GM19372 (cell line): Measurements from ENCODE around the gene IGLL5.
"Not testable (repeated sequence)": the region's sequence is repeated elsewhere in the genome, so short reads cannot be mapped to it uniquely, and the experiment has no call there.

ENCODE experiments used
- ATAC-seq: cut with Tn5 transposase; IDR thresholded peaks from one replicate; pipeline ENCODE4 v1.9.1; 2021; ENCODE audit warnings: mild to moderate bottlenecking, low read depth, moderate library complexity; ENCODE audit not compliant: unreplicated experiment

IGLL5 gene

DNA sequence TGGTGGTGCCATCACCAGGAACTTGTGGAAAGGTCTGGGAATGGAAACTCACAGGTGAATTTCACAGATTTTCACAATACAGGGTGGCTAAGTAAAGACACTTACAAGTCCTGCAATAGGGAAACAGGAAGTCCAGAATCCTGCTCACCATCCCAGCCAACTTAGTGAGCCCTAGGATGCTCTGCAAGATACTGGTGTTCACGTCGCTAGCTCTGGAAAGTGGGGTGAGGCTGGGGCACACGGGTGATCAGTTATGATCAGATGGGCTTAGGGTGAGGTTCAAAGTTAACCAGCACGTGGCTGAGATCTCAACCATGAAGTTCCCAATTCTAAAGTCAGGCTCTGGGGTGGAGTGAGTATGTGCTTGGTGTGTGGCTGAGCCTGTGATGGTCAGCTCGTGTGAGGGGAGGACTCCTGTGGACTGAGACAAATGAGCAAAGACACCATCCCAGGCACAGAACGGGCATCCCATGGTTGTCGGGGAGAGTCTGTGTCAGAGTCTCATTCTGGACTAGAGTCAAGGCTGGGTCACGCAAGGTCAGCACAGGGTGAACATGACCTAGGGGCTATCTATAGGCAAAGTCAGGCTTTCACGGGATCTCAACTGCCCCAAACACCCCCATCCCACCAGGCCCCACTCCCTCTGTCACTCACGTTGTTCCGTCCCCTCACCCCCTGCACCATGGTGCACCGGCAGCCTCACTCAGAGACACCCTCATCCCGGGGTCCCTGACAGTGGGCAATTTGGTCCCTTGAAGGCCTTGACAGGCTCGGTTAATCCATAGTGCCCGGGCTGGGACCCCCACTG is 23.9 kb downstream of the IGLL5 start:
- no peak for ATAC-seq

DNA sequence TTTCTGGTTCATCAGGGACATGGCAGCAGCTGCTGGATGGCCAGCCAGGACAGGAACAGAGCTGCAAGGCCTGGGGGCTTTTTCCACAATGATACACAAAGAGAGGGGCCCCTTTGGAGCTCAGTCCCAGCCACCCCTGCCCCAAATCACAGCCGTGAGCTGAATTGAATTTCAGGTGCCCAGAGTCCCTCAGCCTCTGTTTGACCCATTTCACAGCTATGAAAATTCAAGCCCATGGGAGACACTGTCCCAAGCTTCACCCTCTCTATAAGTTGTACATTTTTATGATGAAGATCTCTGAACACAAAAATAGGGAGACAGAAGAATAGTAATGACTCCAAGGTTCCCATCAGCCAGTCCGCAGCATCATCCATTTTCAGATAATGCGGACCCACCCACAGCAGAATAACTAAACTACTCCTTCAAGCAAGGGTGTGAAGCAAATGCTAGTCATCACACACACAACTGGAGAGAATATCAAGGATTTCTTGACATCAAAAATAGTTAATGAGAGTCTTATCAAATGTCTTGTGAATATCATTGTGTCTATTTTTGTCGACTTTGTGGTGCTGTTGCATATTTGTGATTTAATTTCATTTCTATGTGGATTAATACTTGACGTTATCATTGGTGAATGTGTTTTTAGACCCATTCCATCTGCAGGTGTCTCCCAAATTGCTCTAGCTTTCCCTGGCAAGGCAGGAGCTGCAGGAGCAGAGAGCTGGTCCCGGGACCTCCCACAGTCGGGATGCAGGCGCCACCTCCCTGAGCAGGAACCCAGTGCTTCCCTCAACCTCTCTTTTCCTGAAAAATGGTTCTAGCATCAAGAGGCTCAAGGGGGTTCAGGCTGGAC is 24.7 kb downstream of the IGLL5 start:
- no peak for ATAC-seq

DNA sequence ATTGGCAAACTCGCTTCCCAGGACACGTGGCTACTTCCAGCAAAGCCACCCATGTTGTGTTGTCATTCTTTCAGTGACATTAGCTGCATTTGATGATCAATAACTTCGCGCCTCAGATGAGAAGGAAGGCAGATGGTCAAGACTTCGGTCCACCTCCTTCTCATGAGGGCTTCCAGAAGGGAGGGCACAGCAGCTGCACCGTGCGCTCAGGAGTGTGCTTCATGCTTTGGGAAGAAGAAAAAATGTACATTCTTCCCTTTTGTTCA is 25.3 kb downstream of the IGLL5 start:
- no peak for ATAC-seq

DNA sequence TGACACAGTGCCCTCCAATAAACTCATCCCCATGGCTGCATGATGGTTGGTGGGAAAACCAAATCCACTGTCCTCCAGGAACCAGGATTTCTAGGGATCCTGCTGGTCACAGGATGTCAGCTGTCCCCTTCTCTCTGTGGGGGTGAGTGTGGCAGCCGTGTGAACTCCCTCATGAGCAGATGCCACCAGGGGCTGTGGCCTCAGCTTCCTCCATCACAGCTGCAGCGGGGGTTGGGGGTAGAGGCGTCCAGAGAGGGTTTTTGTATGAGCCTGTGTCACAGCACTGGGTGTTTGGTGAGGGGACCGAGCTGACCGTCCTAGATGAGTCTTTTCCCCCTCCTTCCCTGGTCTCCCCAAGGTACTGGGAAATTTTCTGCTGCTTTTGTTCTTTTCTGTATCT is 26.4 kb downstream of the IGLL5 start:
- no peak for ATAC-seq

DNA sequence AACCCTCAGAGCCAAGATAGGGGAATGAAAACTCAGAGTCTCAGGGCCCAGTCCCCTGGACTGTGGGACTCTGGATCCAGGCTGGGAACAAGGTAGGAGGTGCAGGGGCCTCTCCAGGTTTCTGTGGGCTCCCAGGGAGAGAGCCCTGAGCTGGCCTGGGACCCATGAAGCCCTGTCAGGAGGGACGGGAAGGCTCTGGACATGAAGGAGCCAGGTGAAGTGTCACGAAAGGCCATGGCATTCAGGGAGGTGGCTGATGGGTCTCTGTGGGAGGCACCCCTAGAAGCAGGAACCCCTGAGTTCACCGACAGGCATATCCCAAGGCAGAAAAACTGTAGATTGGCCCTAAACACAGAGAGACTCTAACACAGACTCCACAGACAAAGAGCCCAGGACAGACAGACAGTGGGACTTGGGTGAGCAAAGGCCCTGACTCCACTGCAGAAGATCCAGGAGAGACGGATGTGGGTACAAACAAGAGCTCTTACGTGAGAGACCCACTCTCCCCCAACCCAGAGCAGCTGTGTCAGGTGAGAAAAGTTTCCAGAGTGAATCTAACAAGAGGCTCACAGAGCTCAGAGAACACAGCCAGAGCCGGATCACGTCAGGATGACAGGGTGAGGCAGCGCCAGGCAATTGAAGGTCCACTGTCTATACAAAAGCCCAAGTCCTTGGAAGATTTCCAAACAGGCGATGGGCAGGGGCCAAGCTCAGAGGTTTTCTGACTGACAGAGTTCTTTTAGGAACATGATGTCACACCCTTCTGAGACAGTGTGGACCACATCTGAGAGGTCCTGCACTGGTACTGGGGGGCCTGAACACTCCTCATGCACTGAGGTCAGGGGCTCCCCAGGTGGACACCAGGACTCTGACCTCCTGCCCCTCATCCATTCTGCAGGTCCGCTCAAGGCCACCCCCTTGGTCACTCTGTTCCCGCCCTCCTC is 27.4 kb downstream of the IGLL5 start:
- ATAC-seq = no peak

DNA sequence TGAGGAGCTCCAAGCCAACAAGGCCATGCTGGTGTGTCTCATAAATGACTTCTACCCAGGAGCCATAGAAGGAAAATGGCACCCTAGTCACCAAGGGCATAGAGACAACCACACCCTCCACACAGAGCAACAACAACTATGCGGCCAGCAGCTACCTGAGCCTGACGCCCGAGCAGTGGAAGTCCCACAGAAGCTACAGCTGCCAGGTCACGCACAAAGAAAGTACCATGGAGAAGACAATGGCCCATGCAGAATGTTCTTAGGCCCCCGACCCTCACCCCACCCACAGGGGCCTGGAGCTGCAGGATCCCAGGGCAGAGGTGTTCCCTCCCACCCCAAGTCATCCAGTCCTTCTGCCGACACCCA is 28.0 kb downstream of the IGLL5 start:
- ATAC-seq = no peak

DNA sequence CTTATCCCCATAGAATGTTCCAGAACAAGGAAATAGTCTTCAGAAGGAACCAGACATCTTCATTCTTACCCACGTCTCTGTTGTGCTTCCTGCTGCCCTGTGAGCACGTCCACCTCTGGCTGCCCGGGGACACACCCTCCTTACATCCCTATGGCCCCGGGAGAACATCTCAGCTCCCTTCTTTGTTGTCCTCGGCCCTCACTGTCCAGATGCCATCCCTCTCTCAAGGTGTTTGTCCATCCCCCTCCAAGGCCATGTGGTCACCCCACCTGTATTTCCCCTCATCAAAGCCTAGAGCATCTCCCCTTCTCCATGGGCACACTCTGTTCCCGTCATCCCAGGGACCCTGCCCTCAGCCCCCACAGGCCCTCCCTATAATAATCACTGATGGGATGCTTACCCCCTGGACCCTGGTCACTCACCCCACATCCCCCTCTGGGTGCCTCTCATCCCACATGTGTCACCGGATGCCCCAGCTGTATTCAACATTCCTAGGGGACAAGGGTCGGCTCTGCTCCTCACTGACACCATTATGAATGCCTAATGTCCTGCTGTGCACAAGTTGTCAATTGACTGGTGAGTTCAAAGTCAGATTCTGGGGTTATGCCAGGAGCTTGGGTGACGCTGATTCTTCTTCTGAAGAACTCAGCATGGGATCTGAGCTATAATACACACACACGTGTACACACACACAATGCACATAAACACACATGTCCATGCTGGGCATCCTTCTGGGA is 28.8 kb downstream of the IGLL5 start:
- no peak for ATAC-seq

DNA sequence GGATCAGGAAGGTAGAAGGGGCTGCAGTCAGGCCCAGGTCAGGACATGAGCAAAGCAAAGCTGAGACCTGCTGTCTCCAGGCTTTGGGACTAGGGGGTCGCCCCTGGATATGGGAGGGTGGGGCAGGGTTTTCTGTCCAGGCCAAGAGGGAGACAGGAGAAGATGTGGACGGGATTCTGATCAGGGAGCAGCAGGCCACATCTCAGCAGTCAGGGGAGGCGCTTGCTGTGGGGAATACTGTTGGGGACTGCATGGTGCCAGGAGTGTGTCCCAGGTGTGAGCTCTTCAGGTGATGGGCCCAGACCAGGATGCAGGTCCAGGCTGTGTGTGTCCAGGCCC is 29.3 kb downstream of the IGLL5 start:
- no peak for ATAC-seq

DNA sequence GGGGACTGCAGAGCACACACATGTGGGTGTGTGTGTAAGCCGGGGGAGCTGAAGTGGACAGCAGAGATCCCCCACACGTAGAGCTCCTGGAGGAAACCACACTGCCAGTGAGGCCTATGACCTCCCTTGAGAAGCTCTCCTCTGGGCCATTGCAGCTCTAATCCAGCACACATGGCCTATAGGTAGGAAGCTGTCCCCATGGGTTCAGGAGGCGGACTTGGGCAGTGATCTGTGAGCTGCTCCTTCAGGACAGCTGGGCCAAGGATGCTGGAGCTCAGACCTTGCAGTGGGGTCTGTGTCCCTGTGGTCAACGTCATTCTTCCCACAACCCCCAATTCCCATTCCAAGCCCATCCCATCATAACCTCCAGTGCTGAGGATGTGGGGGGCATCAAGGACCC is 29.8 kb downstream of the IGLL5 start:
- no peak for ATAC-seq

DNA sequence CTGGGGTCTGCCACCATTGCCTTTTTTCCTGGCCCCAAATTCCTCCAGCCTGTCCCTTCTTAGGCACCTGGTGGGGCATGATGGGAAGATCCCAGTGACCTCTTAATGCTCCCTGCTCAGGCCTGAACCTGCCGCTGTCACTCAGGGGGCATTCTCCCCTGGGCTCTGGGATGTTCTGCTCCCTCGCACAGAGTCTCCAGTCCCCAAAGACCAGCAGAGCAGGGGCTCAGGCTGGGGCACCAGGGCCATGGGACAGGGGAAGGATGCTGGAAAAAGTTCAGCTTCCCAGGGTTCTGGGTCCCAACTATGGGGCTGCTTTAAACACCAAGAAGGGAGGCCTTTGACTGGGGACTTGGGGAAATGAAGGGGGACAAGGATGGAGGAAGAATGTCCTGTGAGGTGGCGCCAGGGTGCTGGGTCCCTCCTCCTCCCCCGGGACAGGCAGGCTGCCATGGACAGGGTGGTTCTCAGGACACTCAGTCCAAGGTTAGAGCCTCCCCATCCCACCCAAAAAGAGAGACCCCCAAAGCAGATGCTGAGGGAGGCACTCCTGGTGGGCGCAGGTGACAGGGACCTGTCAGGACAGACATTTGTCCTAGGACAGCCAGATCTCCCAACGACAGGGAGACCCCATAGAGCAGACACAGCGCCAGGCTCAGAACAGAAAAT is 30.8 kb downstream of the IGLL5 start:
- no peak for ATAC-seq

DNA sequence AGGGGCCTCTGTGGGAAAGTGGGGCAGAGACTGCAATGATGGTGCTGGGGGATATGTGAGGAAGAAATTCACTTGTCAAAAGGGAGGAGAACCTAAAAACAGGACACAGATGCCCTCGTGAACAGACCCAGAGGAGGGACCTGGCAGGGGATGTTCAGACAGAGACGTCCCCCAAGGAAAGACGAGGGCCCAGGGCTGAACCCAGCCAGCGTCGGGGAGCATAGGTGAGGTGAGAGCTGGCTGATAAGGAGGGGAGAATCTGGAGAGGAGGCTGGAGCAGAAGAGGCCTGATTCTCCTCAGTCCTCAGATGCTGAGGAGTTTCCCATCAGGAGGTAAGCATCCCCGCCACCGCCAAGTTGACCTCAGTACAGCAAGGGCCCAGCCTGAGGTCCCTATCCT is 31.4 kb downstream of the IGLL5 start:
- ATAC-seq = no peak

DNA sequence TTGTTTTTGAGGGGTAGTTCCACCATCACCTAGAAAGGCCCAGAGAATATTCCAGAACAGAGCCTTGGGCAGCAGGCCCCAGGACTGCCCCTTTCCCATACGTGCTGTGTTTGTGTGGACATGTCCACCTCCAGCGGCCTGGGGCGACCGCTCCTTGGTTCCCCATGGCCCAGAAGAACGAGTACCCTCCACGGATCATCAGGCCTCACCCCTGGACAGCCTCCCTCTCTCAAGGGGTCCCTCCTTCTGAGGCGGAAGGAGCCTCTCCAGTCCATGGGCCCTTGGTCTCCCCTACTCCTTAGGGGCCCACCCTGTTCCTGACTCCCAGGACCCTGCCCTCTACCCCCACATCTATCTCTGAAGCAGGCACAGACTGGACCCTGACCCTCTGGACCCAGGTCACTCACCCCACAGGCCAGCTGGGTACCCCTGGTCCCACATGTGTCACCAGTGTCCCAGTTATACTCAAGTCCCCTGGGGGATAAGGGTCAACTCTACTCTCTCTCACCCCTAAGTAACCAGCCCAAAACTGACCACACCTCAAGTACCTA is 32.6 kb downstream of the IGLL5 start:
- ATAC-seq = no peak

DNA sequence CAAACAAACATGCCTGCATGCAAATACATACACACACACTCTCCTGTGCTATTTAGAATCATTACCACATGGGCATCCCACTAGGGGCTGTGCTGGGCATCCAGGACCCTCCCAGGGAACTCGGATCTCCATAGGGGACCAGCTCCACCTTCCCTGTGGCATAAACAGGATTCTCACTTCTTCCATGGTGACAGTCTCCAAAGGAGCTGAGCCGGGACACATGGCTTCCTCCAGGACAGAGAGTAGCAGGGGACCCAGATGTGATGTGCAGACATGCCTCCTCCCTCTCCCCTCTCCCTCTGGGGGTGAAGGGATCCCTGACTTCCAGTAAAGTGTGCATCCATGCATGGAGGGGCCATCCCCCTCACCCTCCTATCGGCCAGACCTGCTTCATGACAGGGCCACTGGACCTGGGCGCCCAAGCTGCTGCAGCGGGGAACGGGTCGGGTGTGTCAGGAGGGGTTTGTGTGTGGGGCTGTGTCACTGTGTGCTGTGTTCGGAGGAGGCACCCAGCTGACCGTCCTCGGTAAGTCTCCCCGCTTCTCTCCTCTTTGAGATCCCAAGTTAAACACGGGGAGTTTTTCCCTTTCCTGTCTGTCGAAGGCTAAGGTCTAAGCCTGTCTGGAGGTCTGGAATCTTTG is 33.4 kb downstream of the IGLL5 start:
- ATAC-seq = no peak

DNA sequence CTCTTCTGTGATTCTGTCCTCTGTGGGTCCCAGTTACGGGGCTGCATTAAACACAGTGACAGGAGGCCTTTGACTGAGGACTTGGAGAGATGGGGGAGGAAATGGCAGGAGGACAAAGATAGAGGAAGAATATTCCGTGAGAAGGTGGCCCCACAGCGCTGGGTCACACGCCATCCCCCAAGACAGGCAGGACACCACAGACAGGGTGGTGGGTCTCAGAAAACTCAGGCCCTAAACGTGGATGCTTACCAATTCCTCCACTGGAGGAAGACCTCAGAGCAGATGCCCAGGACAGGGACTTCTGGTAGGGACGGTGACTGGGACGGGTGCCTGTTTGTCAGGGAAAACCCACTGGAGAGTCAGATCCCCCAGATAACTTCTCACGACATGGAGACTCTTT is 34.0 kb downstream of the IGLL5 start:
- ATAC-seq = no peak

DNA sequence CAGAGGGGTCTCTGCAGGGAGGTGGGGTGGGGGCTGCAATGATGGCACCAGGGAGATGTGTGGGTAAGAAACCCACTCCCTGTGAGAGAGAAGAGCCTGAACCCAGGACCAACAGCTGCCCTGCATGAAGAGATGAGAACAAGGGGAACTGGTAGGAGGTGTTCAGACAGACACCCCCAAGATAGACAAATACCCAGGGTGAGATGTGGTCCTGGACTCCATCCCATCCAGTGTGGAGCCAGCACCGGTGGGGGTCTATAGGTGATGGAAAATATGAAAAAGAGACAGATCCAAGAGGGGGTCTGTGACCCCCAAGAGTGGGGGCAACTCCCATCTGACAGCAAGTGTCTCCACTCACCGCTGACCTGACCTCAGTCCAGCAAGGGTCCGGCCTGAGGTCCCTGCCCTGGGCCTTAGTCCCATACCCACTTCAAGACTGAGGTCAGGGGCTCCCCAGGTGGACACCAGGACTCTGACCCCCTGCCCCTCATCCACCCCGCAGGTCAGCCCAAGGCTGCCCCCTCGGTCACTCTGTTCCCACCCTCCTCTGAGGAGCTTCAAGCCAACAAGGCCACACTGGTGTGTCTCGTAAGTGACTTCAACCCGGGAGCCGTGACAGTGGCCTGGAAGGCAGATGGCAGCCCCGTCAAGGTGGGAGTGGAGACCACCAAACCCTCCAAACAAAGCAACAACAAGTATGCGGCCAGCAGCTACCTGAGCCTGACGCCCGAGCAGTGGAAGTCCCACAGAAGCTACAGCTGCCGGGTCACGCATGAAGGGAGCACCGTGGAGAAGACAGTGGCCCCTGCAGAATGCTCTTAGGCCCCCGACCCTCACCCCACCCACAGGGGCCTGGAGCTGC is 34.7 kb downstream of the IGLL5 start:
- ATAC-seq = not testable (repeated sequence)

DNA sequence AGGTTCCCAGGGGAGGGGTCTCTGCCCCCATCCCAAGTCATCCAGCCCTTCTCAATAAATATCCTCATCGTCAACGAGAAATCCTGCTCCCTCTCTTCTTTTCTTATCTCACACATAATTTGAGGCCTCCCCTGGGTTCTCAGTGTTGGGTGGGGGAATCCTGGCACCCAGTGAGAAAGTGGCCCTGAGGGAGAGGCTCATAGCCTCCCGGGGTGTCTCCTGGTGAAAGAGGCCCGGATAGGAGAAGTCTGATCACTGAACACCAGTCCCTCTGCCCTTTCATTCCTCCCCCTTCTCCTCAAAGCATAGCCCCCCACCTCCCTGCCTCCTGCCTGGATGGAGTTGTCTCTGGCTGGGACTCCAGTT is 35.3 kb downstream of the IGLL5 start:
- ATAC-seq = no peak

DNA sequence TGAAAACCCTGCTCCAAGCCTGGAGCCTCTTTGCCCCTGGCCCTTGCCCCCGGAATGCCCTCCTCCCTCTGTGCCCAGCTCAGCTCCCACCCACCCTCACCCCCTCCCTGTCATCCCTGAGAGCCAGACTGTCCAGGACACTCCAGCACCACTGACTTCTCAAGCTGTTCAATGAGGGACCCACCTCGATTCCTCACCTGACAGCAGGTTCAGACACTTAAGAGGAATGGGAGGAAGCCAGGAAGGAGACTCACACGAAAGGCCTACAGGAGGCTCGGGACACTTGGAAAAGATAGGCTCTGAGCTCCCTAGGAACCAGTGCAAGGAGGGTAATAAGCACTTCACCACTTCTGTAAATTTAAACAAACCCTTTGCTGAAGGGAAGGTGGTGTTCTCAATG is 35.8 kb downstream of the IGLL5 start:
- no peak for ATAC-seq

DNA sequence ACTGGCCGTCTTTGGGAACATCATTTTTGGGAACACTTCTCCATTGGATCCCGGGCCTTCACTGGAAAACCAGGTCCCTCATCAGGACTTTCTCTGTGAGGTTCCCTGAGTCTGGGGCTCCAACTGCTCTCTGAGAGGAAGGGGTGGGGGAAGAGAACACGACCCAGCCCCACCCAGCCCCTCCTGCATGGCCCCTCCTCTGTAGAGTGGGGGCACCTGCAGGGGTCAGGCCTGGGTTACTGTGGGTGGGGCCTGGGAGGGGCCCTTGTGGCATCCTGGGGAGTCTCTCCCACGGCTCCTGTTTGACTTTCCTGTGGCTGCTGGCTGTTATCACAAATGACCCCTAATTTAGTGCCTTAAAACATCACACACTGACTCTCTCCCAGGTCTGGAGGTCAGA is 36.3 kb downstream of the IGLL5 start:
- ATAC-seq = no peak
